GM13976 (cell line): ENCODE measurements around the gene VTI1B.
"Not testable (repeated sequence)": the region's sequence is repeated elsewhere in the genome, so short reads cannot be mapped to it uniquely, and the experiment has no call there.

Experiments used
- DNase-seq: peaks from one replicate; pipeline ENCODE4 v3.0.0; 2012; ENCODE audit warnings: low spot score
- in situ Hi-C: fragments of 300-500 bp; cut with MboI; formaldehyde crosslinking; loops from one replicate; pipeline ENCODE4 v1.12.0; 2022; ENCODE audit warnings: low sequenced_read_pairs, mixed read lengths, inconsistent platforms; ENCODE audit not compliant: unreplicated experiment
- TF ChIP-seq, protein P1 (sequence below): IDR thresholded peaks from 2 replicates; pipeline ENCODE4 v1.5.1; 2012; ENCODE audit warnings: borderline replicate concordance, mild to moderate bottlenecking; ENCODE audit not compliant: insufficient read depth; ENCODE audit errors: extremely low read depth, missing control alignments, control extremely low read depth

The VTI1B gene

DNA sequence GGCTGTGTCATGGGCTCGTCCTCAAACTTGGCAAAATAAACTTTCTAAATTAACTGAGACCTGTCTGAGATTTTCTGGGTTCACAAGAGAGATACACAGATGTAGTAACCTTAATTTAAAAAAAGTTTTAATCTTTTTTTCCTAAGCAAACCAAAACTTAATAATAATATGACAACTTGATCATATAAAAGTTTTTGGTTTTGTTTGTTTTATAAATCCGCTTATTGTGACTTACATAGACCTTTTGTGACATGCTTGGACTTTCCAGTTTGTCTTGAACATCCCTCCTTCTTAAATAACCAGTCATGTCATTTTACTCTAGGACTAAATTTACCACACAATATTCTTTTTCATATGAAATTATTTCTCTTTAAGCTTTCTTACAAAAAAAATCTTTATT is 35.8 kb upstream of the VTI1B start:
- in situ Hi-C loops = loop anchor here (25.0 kb wide), 1 partner anchor 298 kb away; the partner anchor contains the start of gene PLEK2
- no peak for DNase-seq
- TF ChIP-seq, protein P1, sequence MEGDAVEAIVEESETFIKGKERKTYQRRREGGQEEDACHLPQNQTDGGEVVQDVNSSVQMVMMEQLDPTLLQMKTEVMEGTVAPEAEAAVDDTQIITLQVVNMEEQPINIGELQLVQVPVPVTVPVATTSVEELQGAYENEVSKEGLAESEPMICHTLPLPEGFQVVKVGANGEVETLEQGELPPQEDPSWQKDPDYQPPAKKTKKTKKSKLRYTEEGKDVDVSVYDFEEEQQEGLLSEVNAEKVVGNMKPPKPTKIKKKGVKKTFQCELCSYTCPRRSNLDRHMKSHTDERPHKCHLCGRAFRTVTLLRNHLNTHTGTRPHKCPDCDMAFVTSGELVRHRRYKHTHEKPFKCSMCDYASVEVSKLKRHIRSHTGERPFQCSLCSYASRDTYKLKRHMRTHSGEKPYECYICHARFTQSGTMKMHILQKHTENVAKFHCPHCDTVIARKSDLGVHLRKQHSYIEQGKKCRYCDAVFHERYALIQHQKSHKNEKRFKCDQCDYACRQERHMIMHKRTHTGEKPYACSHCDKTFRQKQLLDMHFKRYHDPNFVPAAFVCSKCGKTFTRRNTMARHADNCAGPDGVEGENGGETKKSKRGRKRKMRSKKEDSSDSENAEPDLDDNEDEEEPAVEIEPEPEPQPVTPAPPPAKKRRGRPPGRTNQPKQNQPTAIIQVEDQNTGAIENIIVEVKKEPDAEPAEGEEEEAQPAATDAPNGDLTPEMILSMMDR = no peak

DNA sequence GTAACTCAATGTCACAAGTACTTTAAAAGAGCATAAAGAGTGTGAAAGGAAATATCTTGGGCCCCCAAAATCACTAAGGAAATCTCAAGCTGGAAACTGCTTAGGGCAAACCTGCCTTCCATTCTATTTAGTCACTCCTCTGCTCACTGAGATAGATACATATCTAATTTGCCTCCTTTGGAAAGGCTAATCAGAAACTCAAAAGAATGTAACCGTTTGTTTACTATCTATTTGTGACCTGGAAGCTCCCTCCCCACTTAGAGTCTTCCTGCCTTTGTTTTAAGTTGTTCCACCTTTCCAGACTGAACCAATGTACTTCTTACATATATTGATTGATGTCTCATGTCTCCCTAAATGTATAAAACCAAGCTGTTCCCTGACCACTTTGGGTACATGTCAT is 35.4 kb upstream of the VTI1B start:
- DNase-seq = not testable (repeated sequence)
- in situ Hi-C loops = loop anchor here (10.0 to 25.0 kb wide), 3 partner anchors 95 to 297 kb away; partner anchors contain the start of genes ARG2 and PLEK2

DNA sequence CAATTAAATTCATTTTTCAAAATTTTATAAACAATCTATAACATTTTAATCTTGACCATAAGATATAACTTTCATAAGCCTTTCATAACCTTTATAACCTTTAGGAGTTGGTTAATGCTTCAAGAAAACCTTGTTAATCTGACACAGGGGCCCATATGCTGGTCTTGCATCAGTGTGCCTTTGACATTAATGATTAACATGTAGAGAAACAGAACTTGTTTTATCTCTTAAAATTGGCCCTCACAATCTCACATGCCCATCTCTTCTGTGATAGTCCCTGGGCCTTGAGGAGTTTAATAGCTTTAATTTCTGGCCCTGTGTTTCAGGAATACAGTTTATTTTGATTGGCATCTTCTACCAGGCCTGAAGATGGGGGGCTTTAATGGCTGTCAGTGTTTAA is 34.9 kb upstream of the VTI1B start:
- in situ Hi-C loops = loop anchor here (10.0 to 25.0 kb wide), 3 partner anchors 95 to 297 kb away; partner anchors contain the start of genes ARG2 and PLEK2
- not testable (repeated sequence) for DNase-seq

DNA sequence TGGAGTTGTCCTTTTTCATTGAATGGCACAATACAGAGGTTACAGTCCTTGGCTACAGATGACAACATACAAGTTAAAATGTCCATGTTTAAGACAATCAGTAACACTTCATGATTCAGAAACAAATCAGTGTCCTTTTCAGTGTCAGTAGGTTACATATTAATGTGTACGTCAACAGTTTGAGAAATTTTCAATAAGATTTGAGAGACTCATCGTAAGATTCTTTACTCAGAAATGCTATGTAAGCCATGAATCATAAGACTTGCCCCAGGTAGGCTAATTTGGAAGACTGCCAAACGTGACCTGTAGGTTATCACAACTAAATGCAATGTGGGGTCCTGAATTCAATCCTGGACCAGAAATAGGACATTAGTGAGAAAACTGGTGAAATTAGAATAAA is 30.8 kb upstream of the VTI1B start:
- in situ Hi-C loops = loop anchor here (10.0 to 25.0 kb wide), 3 partner anchors 90 to 293 kb away; partner anchors contain the start of genes ARG2 and PLEK2
- TF ChIP-seq, protein P1 = no peak
- no peak for DNase-seq

DNA sequence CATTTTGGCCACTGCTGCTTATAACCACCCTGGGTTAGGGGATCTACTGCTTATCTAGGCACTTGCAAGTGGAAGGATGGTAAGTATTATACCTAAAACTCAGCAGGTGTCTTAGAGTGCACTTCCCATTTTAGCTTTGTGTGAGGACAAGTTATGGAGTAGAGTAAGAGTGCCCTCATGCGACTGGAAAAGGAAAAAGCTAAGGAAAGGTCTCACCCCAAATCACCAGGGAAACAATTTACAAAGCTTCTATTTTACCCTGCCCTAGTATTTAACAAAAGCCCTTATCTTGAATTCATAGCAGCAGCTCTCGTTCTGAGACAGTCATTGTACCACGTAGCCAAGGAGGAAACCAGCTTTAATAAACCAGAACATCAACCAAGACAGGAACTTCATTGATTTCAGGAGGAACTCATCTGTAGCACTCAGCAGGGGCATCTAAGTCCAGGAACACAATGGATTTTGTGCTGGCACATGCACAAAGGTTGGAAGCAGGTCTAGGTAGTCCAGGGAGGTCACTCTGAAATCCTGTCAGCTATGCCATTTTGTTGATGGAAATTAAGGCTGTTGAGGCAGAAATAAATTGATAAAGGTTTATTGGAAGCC is 30.2 kb upstream of the VTI1B start:
- DNase-seq = peak; percentile 70
- in situ Hi-C loops = loop anchor here (10.0 to 25.0 kb wide), 3 partner anchors 90 to 292 kb away; partner anchors contain the start of genes ARG2 and PLEK2
- TF ChIP-seq, protein P1 = peak; percentile 64

DNA sequence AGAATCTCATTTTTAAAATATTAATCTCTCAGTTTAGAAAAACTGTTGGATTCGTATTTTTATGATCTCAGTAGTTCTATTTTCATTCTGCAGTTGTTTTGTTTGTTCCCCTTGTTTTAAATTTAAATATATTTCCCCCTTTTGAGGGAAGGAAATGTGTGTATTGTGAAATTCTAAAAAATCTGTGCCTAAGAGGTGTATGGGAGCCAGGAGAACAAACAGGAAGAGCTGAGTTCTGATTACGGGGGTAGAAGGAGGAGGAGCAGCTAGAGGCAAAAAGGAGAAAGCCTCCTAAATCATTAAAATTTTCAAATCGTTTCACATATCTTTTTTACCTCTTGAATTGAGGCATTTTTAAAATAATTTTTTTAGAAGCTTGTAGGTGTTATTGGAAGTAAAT is 29.6 kb upstream of the VTI1B start:
- TF ChIP-seq, protein P1 = no peak
- DNase-seq = no peak
- in situ Hi-C loops = loop anchor here (10.0 to 25.0 kb wide), 3 partner anchors 89 to 292 kb away; partner anchors contain the start of genes ARG2 and PLEK2

DNA sequence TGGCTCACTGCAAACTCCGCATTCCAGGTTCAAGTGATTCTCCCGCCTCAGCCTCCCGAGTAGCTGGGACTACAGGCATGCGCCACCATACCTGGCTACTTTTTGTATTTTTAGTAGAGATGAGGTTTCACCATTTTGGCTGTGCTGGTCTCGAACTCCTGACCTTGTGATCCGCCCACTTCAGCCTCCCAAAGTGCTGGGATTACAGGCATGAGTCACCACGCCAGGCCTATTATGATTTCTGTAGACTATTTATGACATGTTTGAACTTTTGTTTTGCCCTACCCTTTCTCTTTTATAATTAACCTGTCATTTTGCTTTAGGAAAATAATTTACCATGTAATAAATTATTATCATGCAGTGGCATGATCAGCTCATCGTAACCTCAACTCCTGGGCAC is 27.1 kb upstream of the VTI1B start, which contains the start of gene RDH12:
RDH12 (plus strand) TSS at position 395 of the 400 bp plus-strand sequence. CDS start 20,757 bp downstream, outside the sequence.
- in situ Hi-C loops = loop anchor here (10.0 to 25.0 kb wide), 3 partner anchors 87 to 289 kb away; partner anchors contain the start of genes ARG2 and PLEK2
- DNase-seq = not testable (repeated sequence)

DNA sequence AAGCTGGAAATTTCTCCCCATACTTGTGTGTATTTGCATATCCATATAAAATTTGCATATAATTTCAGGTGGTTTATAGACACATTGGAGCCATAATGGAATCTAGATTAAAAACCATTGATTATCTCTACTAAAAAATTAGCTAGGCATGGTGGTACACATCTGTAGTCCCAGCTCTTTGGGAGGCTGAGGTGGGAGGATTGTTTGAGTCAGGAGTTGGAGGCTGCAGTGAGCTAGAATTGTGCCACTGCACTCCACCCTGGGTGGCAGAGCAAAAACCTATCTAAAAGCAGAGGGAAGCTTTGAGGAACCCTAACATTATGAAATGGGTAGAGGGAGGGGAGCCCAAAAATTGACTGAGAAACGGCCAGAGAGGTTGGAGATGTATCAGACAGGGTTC is 23.7 kb upstream of the VTI1B start:
- no peak for DNase-seq
- in situ Hi-C loops = no loop called here
- TF ChIP-seq, protein P1 = no peak
